HepG2 (cell line): ENCODE measurements around the gene U2AF1L4. TPM values are rescaled to one million over a fixed set of nuclear protein-coding genes. Genes with fewer than 3 reads are reported as not detected.

ENCODE experiments used
- ATAC-seq: fragments of 200-7000 bp; cut with Tn5 transposase; 3 replicates; pipeline ENCODE4 v1.9.1; 2020; ENCODE audit warnings: mild to moderate bottlenecking, moderate library complexity
- BruUV-seq: library from RNA; stranded (reverse); fragments of 400-500 nt; replicated peaks from 2 replicates; lab custom pipeline; 2021; lab: Mats Ljungman, UMichigan
- CTCF ChIA-PET: fragments of 300-600 bp; formaldehyde crosslinking; extraction: SDS; loops from one replicate; lab custom pipeline; 2021; ENCODE audit warnings: low total read pairs, inconsistent platforms, low intra/inter-chr PET ratio; lab: Yijun Ruan, JAX
- POLR2A ChIA-PET: fragments of 350-600 bp; sonication (Branson Sonifier 250); formaldehyde crosslinking; loops from one replicate; lab custom pipeline; 2020; ENCODE audit warnings: antibody characterized with exemption, inconsistent platforms; lab: Yijun Ruan, JAX
- DNase-seq: peaks from one replicate; pipeline ENCODE4 v3.0.0-alpha.2; 2015; ENCODE audit warnings: low spot score
- FAIRE-seq: peaks from 3 replicates; lab custom pipeline; 2011; peaks lifted over from hg19 to GRCh38; lab: Jason Lieb, UNC
- H2AFZ ChIP-seq: one replicate; pipeline ENCODE4 v1.6.1; 2011; ENCODE audit warnings: low read length, inconsistent platforms
- H3K27ac ChIP-seq: fragments of 300-600 bp; 3 replicates; pipeline ENCODE4 v1.8.0; 2011; ENCODE audit warnings: mixed run types, mild to moderate bottlenecking, mixed read lengths, low read length, inconsistent platforms; ENCODE audit not compliant: insufficient read depth; ENCODE audit errors: extremely low read length
- H3K27me3 ChIP-seq, 2 experiments: fragments of 200-600 bp in 1 of 2; 2 replicates in 1 of 2; 3 replicates in 1 of 2; pipeline versions ENCODE4 v1.6.0 to v1.8.0; 2011; ENCODE audit warnings: low read length in 2 of 2, mild to moderate bottlenecking in 2 of 2, moderate library complexity in 2 of 2, inconsistent platforms in 1 of 2; ENCODE audit not compliant: insufficient read depth in 2 of 2, control insufficient read depth in 1 of 2
- H3K36me3 ChIP-seq, 2 experiments: fragments of 200-600 bp in 1 of 2; replicated peaks in 1 of 2; 2 replicates in 1 of 2; 3 replicates in 1 of 2; pipeline versions ENCODE4 v1.5.1 to v1.8.0; 2011; ENCODE audit warnings: low read length in 2 of 2, inconsistent platforms in 1 of 2; ENCODE audit not compliant: insufficient read depth in 2 of 2, control insufficient read depth in 1 of 2
- H3K4me1 ChIP-seq: 2 replicates; pipeline ENCODE4 v1.5.1; 2012; ENCODE audit warnings: low read length, inconsistent platforms; ENCODE audit not compliant: insufficient read depth
- H3K4me2 ChIP-seq: 2 replicates; pipeline ENCODE4 v1.6.0; 2011; ENCODE audit warnings: low read depth, low read length, inconsistent platforms
- H3K4me3 ChIP-seq, 3 experiments: fragments of 200-600 bp in 1 of 3; sonication (generic), shearing (Covaris generic) in 1 of 3; replicated peaks in 1 of 3; 2 replicates each; pipeline ENCODE4 v1.5.1; 2011 to 2016; ENCODE audit warnings: low read length in 3 of 3, inconsistent platforms in 2 of 3, low read depth in 2 of 3, mild to moderate bottlenecking in 2 of 3, control low read depth in 1 of 3, mixed read lengths in 1 of 3; ENCODE audit not compliant: insufficient read depth in 1 of 3
- H3K79me2 ChIP-seq: one replicate; pipeline ENCODE4 v1.6.1; 2011; ENCODE audit warnings: low read length, inconsistent platforms; ENCODE audit not compliant: insufficient read depth
- H3K9ac ChIP-seq: 2 replicates; pipeline ENCODE4 v1.6.0; 2011; ENCODE audit warnings: mild to moderate bottlenecking, low read depth, low read length, inconsistent platforms; ENCODE audit not compliant: insufficient read depth
- H3K9me3 ChIP-seq: 2 replicates; pipeline ENCODE4 v1.5.1; 2012; ENCODE audit warnings: mild to moderate bottlenecking, low read length
- H4K20me1 ChIP-seq: 2 replicates; pipeline ENCODE4 v1.6.0; 2011; ENCODE audit warnings: inconsistent platforms, mild to moderate bottlenecking, low read length, moderate library complexity; ENCODE audit not compliant: insufficient read depth
- EP300 ChIP-seq, 3 experiments: sonication (generic) in 1 of 3; formaldehyde crosslinking in 1 of 3; IDR thresholded peaks; 2 replicates each; pipeline versions ENCODE4 v1.5.1 to v1.6.1; 2011 to 2020; ENCODE audit warnings: low read depth in 2 of 3, low read length in 2 of 3, borderline replicate concordance in 1 of 3, improper control_type of control experiment in 1 of 3, mild to moderate bottlenecking in 1 of 3, missing genetic modification reagents in 1 of 3, moderate library complexity in 1 of 3
- HDAC2 ChIP-seq: sonication (generic); formaldehyde crosslinking; IDR thresholded peaks from 2 replicates; pipeline ENCODE4 v1.4.0; 2020; ENCODE audit warnings: missing genetic modification reagents
- SMYD3 ChIP-seq: sonication (generic); formaldehyde crosslinking; IDR thresholded peaks from 2 replicates; pipeline ENCODE4 v1.8.1; 2023; ENCODE audit warnings: mild to moderate bottlenecking, missing genetic modification reagents
- SOX13 ChIP-seq, 3 experiments: fragments of 450-650 bp in 1 of 3; sonication (generic) in 1 of 3; formaldehyde crosslinking in 1 of 3; IDR thresholded peaks in 2 of 3; conservative IDR thresholded peaks in 1 of 3; 2 replicates each; pipeline versions ENCODE4 v1.5.0 to v1.6.1; 2016 to 2020; ENCODE audit warnings: antibody characterized with exemption in 1 of 3, mild to moderate bottlenecking in 1 of 3, missing compliant biosample characterization in 1 of 3, missing genetic modification reagents in 1 of 3, moderate library complexity in 1 of 3
- TBX2 ChIP-seq: sonication (generic); formaldehyde crosslinking; IDR thresholded peaks from 2 replicates; pipeline ENCODE4 v1.5.0; 2020; ENCODE audit warnings: missing genetic modification reagents, mild to moderate bottlenecking, borderline replicate concordance
- ZBTB7B ChIP-seq: sonication (generic); formaldehyde crosslinking; IDR thresholded peaks from 2 replicates; pipeline ENCODE4 v1.4.0; 2020; ENCODE audit warnings: missing genetic modification reagents
- ZIK1 ChIP-seq: sonication (generic); formaldehyde crosslinking; IDR thresholded peaks from 2 replicates; pipeline ENCODE4 v1.5.0; 2020; ENCODE audit warnings: mild to moderate bottlenecking, low read depth, missing genetic modification reagents, borderline replicate concordance
- ZMYM2 ChIP-seq: sonication (generic); formaldehyde crosslinking; IDR thresholded peaks from 2 replicates; pipeline ENCODE4 v1.8.0; 2022; ENCODE audit warnings: mild to moderate bottlenecking, missing genetic modification reagents
- ZNF382 ChIP-seq: sonication (generic); formaldehyde crosslinking; IDR thresholded peaks from 2 replicates; pipeline ENCODE4 v1.5.0; 2020; ENCODE audit warnings: missing genetic modification reagents, mild to moderate bottlenecking, borderline replicate concordance
- WGBS: methylation state at CpG from one replicate; pipeline ENCODE4 v1.1.6; 2017; ENCODE audit warnings: low lambda C conversion rate; 5-methylcytosine and 5-hydroxymethylcytosine counted together
- in situ Hi-C: cut with HindIII; loops from 2 replicates; pipeline ENCODE4 v1.10.0; 2017; ENCODE audit warnings: low pct_unique_long_range_greater_than_20kb; ENCODE audit not compliant: extremely low pct_ligation_motif_present
- intact Hi-C: fragments of 100-400 bp; cut with micrococcal nuclease; formaldehyde crosslinking; loops from one replicate; pipeline ENCODE4 v1.10.0; 2022; ENCODE audit not compliant: unreplicated experiment
- polyA plus RNA-seq, 8 experiments: library from polyadenylated mRNA; depleted of rRNA in 3 of 8; stranded (reverse) in 7 of 8; unstranded in 1 of 8; fragments of >200 nt; fragmentation: Illumina TruSeq in 4 of 8; extraction: Trizol in 4 of 8; gene quantifications; 2 replicates each; pipeline versions ENCODE4 v1.2.1 to v1.2.3, GENCODE V29; 2011 to 2016; ENCODE audit warnings: low read depth in 4 of 8, missing spikeins in 1 of 8, mixed read lengths in 1 of 8; ENCODE audit not compliant: insufficient read depth in 1 of 8
- total RNA-seq, 5 experiments: library from RNA; depleted of rRNA; stranded (reverse); fragments of >200 nt; fragmentation: Illumina TruSeq; extraction: Trizol; gene quantifications; 2 replicates each; pipeline ENCODE4 v1.2.3, GENCODE V29; 2016; ENCODE audit warnings: low read depth in 1 of 5
- TF ChIP-seq, protein P1 (sequence below): sonication (generic); formaldehyde crosslinking; IDR thresholded peaks from 2 replicates; pipeline ENCODE4 v1.4.0; 2020; ENCODE audit warnings: missing genetic modification reagents; ENCODE audit errors: not compliant biosample characterization
- TF ChIP-seq, protein P2 (sequence below): sonication (generic); formaldehyde crosslinking; IDR thresholded peaks from 2 replicates; pipeline ENCODE4 v1.5.0; 2020; ENCODE audit warnings: mild to moderate bottlenecking, missing genetic modification reagents
- TF ChIP-seq, protein P3 (sequence below): sonication (generic); formaldehyde crosslinking; IDR thresholded peaks from 2 replicates; pipeline ENCODE4 v1.5.0; 2020; ENCODE audit warnings: missing genetic modification reagents
- TF ChIP-seq, protein P4 (sequence below): sonication (generic); formaldehyde crosslinking; conservative IDR thresholded peaks from 2 replicates; pipeline ENCODE4 v1.4.0; 2020; ENCODE audit warnings: mild to moderate bottlenecking, missing genetic modification reagents, moderate library complexity

The U2AF1L4 gene
- total and polyA plus RNA-seq, 2 of the 13 experiments (the other 11 are each of a cell fraction or from before 2014, with no cell fraction given) = 7.9 to 15.4 TPM

DNA sequence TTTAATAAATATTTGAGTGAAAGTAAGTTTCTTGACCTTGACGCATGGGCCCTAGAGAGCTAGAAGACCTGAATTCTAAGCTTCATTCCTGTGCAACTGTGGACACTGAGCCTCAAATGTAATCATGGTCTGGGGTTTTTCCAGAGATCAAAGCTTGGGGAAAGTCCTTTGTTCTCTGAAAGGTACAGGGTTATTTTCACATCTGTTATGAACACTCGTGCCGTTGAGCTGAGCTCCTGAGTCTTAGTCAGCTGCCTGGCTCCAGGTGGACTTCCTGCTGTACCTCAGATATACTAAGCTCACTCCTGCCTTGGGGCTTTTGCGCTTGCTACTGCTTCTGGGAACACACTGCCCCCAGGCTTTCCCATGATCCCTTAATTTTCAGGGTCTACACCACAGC is 48.4 kb downstream of the U2AF1L4 start:
- intact Hi-C loops (loop anchor here (10.0 kb wide), 2 partner anchors 48 to 118 kb away; partner anchors contain the start of genes IGFLR1, LIN37, PRODH2 and PSENEN), in situ Hi-C loops (loop anchor here (10.0 kb wide), 1 partner anchor 118 kb away; the partner anchor contains the start of gene PRODH2)
- peak overlapping the region; percentile 62 for H3K4me2 ChIP-seq
- no peaks in the 10 kb centered on the region for H3K9me3 ChIP-seq
- H3K9ac ChIP-seq = no peak overlapping the region
- peak; percentile 59 for ATAC-seq
- FAIRE-seq = peak; percentile 66
- BruUV-seq = no TSS peak
- ChIA-PET POLR2A (interaction anchor here (1.3 kb wide), 1 partner anchor 44 kb away, joined by 4 read pairs; no protein-coding TSS in a partner anchor), CTCF (interaction anchor here (6.1 kb wide), 1 partner anchor 20 kb away, joined by 201 read pairs; the partner anchor contains the start of gene KMT2B)
- DNase-seq = peak; percentile 79
- 12% methylated on average over 4 of the region's 4 CpGs for WGBS
- no peaks in the 10 kb centered on the region for H3K36me3 ChIP-seq
- no peaks in the 10 kb centered on the region for H3K27me3 ChIP-seq
- H4K20me1 ChIP-seq = no peaks in the 10 kb centered on the region
- no peak overlapping the region for H3K4me3 ChIP-seq
- H2AFZ ChIP-seq = no peak overlapping the region
- H3K27ac ChIP-seq = peak overlapping the region; percentile 59
- H3K4me1 ChIP-seq = peaks cover 35% of the 10 kb centered on the region
- H3K79me2 ChIP-seq = no peaks in the 10 kb centered on the region
- TF ChIP-seq TBX2 (peak; percentile 45; the same call in 1 of the 2 replicates), ZBTB7B (CRISPR knock-in tag) (no peak), ZNF382 (CRISPR knock-in tag) (no peak), ZIK1 (CRISPR knock-in tag) (no peak), HDAC2 (CRISPR knock-in tag) (peak; percentile 23; the same call in 1 of the 2 replicates), ZMYM2 (CRISPR knock-in tag) (0 out of 2 replicates have a peak, but pooled peaks have one; percentile 25), EP300 (IDR thresholded peaks at IDR 0.05; ENCODE audit: low read depth in 2 of 2, low read length in 2 of 2) (peak in 1 of 2 experiments; percentile 49; a peak in 2 of 4 replicates), EP300 (CRISPR knock-in tag; IDR thresholded peaks at IDR 0.05; ENCODE audit: borderline replicate concordance) (no peak), SOX13 (IDR thresholded peaks at IDR 0.05) (no peak), SOX13 (CRISPR knock-in tag; conservative IDR thresholded peaks at IDR 0.05 in 1 of 2, IDR thresholded peaks at IDR 0.05 in 1 of 2) (peak in 1 of 2 experiments; percentile 84; a peak in 2 of 4 replicates), SMYD3 (CRISPR knock-in tag) (no peak)
- TF ChIP-seq, protein P1, sequence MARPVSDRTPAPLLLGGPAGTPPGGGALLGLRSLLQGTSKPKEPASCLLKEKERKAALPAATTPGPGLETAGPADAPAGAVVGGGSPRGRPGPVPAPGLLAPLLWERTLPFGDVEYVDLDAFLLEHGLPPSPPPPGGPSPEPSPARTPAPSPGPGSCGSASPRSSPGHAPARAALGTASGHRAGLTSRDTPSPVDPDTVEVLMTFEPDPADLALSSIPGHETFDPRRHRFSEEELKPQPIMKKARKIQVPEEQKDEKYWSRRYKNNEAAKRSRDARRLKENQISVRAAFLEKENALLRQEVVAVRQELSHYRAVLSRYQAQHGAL (CRISPR knock-in tag) = no peak
- TF ChIP-seq, protein P2, sequence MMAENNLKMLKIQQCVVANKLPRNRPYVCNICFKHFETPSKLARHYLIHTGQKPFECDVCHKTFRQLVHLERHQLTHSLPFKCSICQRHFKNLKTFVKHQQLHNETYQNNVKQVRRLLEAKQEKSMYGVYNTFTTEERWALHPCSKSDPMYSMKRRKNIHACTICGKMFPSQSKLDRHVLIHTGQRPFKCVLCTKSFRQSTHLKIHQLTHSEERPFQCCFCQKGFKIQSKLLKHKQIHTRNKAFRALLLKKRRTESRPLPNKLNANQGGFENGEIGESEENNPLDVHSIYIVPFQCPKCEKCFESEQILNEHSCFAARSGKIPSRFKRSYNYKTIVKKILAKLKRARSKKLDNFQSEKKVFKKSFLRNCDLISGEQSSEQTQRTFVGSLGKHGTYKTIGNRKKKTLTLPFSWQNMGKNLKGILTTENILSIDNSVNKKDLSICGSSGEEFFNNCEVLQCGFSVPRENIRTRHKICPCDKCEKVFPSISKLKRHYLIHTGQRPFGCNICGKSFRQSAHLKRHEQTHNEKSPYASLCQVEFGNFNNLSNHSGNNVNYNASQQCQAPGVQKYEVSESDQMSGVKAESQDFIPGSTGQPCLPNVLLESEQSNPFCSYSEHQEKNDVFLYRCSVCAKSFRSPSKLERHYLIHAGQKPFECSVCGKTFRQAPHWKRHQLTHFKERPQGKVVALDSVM (CRISPR knock-in tag) = peak; percentile 43; the same call in 1 of the 2 replicates
- TF ChIP-seq, protein P3, sequence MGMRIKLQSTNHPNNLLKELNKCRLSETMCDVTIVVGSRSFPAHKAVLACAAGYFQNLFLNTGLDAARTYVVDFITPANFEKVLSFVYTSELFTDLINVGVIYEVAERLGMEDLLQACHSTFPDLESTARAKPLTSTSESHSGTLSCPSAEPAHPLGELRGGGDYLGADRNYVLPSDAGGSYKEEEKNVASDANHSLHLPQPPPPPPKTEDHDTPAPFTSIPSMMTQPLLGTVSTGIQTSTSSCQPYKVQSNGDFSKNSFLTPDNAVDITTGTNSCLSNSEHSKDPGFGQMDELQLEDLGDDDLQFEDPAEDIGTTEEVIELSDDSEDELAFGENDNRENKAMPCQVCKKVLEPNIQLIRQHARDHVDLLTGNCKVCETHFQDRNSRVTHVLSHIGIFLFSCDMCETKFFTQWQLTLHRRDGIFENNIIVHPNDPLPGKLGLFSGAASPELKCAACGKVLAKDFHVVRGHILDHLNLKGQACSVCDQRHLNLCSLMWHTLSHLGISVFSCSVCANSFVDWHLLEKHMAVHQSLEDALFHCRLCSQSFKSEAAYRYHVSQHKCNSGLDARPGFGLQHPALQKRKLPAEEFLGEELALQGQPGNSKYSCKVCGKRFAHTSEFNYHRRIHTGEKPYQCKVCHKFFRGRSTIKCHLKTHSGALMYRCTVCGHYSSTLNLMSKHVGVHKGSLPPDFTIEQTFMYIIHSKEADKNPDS (CRISPR knock-in tag) = no peak
- TF ChIP-seq, protein P4, sequence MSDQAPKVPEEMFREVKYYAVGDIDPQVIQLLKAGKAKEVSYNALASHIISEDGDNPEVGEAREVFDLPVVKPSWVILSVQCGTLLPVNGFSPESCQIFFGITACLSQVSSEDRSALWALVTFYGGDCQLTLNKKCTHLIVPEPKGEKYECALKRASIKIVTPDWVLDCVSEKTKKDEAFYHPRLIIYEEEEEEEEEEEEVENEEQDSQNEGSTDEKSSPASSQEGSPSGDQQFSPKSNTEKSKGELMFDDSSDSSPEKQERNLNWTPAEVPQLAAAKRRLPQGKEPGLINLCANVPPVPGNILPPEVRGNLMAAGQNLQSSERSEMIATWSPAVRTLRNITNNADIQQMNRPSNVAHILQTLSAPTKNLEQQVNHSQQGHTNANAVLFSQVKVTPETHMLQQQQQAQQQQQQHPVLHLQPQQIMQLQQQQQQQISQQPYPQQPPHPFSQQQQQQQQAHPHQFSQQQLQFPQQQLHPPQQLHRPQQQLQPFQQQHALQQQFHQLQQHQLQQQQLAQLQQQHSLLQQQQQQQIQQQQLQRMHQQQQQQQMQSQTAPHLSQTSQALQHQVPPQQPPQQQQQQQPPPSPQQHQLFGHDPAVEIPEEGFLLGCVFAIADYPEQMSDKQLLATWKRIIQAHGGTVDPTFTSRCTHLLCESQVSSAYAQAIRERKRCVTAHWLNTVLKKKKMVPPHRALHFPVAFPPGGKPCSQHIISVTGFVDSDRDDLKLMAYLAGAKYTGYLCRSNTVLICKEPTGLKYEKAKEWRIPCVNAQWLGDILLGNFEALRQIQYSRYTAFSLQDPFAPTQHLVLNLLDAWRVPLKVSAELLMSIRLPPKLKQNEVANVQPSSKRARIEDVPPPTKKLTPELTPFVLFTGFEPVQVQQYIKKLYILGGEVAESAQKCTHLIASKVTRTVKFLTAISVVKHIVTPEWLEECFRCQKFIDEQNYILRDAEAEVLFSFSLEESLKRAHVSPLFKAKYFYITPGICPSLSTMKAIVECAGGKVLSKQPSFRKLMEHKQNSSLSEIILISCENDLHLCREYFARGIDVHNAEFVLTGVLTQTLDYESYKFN (CRISPR knock-in tag) = peak; percentile 66
